Cardiac ventricle fibroblast (primary cell): ENCODE measurements around the gene DAZ4. TPM values are rescaled to one million over a fixed set of nuclear protein-coding genes. Genes with fewer than 3 reads are reported as not detected.

Experiments used
- total RNA-seq: library from RNA; depleted of rRNA; stranded (reverse); fragments of >200 nt; gene quantifications from 2 replicates; pipeline ENCODE4 v1.2.3, GENCODE V29; 2015

Gene DAZ4
- total RNA-seq = not detected in 2 replicates

GRCh38 chrY:24833619-24834018, at the start of gene DAZ4:
DAZ4 (plus strand) TSS chrY:24833919; CDS start chrY:24834127, 208 bp downstream.

GRCh38 chrY:24813293-24813692, 20.4 kb upstream of the DAZ4 start, which contains the start of gene DAZ3:
DAZ3 (minus strand) TSS chrY:24813393; CDS start chrY:24813185, 208 bp downstream.

Other genes starting within 250 kb of the DAZ4 start
- gene BPY2B, start 215.9 kb upstream of the DAZ4 start, total RNA-seq = not detected in 2 replicates
- gene DAZ3, start 20.5 kb upstream of the DAZ4 start, total RNA-seq = not detected in 2 replicates
- gene BPY2C, start 218.2 kb downstream of the DAZ4 start, total RNA-seq = not detected in 2 replicates